ENCODE results near the gene SLC37A1.

DNA sequence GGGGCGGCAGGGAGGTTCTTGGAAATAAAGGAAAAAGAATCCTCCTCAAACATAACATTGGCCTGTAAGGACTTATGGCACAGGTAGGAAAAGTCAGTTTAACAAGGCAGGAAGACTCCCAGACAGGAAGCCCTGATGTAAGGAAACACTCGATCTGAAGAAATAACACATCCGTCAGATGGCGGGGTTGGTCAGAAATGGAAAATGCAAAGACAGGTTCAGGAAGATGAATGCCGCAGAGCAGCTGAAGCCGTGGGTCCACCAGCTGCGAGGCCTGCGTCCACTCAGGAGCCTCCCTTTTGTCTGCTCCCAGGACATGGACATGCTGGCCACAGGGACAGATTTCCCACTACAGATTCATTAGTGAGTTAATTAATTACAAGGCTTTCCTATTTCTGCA lies 21.5 kb upstream of the SLC37A1 start:
- TF ChIP-seq EZH2phosphoT487 (IDR thresholded peaks at IDR 0.05; ENCODE audit: borderline replicate concordance) (no peak), CTCF (conservative IDR thresholded peaks at IDR 0.05; ENCODE audit: low read length) (no peak)

Measured in Loucy (cell line).